CD4-positive, alpha-beta T cell treated with Interleukin-6 for 4 hours (primary cell): ENCODE results near the gene RNF6.

ENCODE experiments used
- DNase-seq: peaks from one replicate; pipeline ENCODE4 v3.0.0-alpha.2; 2020; ENCODE audit warnings: mixed read lengths

The RNF6 gene

GRCh38 chr13:26225896-26226617 is 3.9 kb upstream of the RNF6 start:
- DNase-seq = no peak

- no peak for DNase-seq
Observed at GRCh38 chr13:26222520-26223046, 469 bp upstream of the RNF6 start.

GRCh38 chr13:26221399-26221720 is 754 bp downstream of the RNF6 start:
- no peak for DNase-seq

DNA sequence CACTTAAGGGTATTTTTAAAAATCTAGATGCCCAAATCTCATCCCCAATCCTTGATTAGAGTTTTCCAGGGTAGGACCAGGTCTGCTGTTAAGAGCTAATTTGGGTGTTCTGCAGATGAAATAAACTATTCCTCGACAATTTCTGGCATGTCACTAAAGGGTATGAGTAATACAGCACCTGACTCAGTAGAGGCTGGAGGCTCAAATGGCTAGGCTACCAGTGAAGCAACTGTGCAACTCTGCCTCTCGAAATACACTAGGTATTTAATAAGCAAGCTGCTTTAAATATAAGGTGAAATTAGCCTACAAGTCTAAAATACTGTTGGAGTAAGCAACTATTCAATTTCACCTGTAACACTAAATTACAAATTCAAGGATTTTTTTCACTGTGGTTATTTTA is 1.5 kb downstream of the RNF6 start:
- DNase-seq = no peak

DNA sequence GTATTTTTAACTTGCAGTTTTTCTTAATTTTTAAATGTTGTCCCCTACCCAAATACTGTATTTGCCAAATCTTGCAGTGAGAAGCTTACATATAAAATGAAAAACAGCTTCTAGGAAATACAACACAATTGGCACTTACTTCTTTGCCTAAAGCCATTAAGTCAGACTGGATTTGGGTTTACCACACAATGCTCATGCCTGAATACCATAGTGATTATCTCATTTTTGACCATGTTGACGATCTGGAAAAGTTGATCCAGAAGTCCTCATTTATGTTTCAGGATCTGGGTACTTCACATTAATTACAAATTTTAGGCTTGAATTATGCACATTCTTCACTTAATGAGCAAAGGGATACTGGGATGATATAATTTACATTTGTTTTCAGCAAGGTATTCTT is 2.4 kb downstream of the RNF6 start:
- DNase-seq = no peak

DNA sequence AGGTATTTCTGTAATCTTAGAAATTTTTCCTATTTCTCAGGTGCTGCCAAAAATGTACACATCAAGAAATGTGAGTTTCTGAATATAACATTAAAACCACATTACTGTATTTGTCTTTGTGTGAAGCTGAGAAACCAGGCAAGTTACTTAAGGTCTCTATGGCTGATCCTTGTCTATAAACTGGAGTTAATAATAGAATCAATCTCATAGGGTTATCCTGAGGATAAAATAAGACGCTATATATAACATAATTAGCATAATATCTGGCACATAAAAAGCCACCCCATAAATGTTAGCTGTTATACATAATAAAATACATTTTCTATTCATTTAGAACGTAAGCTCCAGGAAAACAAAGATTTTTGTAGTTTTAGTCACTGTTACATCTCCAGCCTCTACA is 6.1 kb downstream of the RNF6 start:
- DNase-seq = no peak

GRCh38 chr13:26213982-26214381 is 8.1 kb downstream of the RNF6 start:
- no peak for DNase-seq

GRCh38 chr13:26213345-26213744 is 8.8 kb downstream of the RNF6 start:
- DNase-seq = no peak

- no peak for DNase-seq
Observed at GRCh38 chr13:26208287-26208686, 13.8 kb downstream of the RNF6 start.

DNA sequence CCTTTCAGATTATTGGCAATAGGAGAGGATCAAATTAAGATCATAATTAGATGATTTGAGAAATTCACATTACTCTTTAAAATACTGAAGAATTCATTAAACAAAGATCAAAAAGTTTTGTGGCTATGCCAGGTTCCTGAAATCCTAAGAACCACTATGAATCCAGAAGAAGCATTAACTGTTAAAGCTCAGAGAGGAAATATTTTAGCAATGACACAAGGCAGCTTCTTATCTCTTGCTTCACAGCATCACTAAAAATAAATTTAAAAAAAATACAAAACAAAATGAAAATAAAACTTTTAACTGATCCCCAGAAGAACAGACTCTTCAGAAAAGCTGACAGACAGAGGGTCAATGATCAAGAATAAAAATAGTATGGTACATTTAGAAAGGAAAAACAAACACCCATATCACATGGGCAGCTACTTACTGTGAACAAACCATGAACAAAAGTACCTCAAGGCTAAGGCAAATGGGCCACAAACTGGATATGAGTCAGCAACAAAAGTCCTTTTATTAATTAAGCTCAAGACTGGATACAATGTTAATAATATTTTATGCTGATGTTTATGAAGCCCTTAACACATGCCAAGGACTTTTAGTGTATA is 19.6 kb downstream of the RNF6 start:
- DNase-seq = no peak

DNA sequence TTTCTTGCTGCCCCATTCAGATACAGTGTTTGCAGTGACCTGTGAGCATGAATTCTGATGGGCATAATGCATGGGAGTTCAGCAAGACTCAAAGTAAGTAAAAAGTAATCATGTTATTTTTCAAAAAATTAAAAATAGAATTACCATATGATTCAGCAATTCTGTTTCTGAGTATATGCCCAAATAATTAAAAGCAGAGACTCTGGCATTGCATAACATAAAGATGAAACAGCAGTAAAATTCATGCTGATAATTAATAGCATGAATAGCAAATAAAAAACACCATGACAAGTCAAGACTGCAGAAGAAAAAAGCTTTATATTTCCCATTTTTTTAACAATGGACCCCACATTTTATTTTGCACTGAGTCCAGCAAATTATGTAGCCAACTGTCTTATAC is 21.3 kb downstream of the RNF6 start:
- no peak for DNase-seq

DNA sequence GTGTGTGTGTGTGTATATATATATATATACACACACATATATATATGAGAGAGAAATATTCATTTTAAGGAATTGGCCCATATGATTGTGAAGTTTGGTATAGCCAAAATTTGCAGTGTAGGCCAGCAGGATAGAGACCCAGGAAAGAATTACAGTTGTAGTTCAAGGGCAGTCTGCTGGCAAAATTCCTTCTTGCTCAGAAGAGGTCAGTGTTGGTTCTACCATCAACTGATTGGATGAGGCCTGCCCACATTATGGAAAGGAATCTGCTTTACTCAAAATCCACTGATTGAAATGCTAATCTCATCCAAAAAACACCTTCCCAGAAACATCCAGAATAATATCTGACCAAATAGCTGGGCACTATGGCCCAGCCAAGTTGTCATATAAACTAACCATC is 24.0 kb downstream of the RNF6 start:
- no peak for DNase-seq

- no peak for DNase-seq
Observed at GRCh38 chr13:26197298-26197697, 24.8 kb downstream of the RNF6 start.

DNA sequence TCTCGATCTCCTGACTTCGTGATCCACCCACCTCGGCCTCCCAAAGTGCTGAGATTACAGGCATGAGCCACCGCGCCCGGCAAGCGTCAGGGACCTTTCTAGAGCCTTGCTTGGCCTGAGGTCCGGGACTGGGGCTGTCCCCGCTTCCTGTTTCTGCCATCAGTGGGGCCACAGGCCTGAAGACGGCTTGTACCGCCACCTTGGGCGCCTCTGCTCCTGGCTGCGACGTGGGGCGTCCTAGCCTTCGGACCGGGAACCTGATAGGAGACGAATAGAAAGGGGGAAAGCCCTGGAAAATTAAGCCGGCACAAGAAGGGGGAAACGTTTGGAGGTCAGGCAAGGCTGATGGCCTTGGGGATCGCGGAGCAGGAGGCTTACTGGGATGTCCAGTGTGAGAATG is 35.1 kb downstream of the RNF6 start:
- DNase-seq = no peak

DNA sequence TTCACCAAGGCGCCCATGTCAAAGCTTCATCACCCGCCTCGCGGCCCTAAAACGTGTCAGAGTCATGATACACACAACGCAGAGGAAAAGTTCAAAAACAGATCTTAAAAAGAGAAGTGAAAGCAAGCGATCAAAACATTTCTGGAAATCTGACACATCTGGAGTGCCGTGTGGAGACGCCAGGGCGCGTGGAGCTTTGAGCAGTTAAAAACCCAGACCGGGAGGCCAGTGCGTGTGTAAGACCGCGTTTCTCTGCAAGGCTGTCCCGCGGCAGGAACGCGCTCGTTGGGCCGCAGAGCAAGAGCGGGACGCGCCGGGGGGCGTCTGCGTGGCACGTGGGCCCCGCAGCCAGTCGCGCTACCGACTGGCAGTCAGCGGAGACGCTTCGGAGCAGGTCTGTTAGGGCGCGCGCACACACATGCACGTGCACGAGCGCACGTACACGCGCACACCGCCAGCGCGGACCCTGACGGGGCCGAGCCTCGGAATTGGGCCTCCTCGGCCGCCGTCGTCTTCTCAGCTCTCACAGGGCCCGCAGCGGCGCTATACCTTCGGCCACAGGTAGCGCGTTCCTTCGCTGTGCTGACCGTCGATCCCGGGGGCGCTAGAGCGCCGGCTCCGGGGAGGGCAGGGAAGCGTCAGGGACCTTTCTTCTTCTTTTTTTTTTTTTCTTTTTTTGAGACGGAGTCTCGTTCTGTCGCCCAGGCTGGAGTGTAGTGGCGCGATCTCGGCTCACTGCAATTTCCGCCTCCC is 35.8 kb downstream of the RNF6 start:
- DNase-seq = peak; percentile 94

- DNase-seq = no peak
Observed at GRCh38 chr13:26185720-26186117, 36.4 kb downstream of the RNF6 start.

GRCh38 chr13:26184791-26185250 is 37.3 kb downstream of the RNF6 start:
- peak; percentile 81 for DNase-seq

GRCh38 chr13:26183416-26183815 is 38.7 kb downstream of the RNF6 start:
- no peak for DNase-seq

DNA sequence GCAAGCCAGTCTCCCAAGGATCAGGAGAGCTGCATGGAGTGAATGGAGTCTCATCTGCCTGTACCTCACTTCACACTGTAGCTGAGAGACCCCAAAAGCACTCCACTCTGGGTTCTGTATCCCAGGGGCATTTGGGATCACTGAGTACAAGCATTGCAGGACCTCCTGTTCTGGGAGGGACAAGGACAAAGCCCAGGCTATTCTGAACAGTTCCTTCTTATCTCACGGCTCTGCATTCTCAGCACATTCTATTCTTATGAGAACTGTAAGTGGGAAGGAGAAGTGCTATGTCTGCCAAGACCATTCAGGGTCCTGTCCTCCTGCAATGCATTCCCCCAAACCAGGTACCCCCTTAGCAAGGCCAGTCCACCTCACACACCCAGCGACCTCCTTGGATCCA is 42.8 kb downstream of the RNF6 start:
- DNase-seq = no peak

DNA sequence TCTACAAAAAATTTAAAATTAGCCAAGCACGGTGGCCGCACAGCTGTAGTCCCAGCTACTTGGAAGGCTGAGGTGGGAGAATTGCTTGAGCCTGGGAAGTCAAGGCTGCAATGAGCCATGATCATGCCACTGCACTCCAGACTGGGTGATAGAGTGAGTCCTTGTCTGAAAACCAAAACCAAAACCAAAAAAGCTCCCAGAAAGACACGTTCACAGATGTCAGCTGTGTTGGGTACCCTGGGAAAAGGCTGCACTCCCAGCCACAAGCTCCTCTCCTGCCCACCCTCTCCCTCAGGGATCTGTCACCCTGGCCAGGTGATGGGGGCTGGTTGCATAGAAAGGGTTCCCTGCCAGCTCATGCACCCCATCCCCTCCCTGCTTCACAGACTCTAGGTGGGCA is 53.3 kb downstream of the RNF6 start:
- no peak for DNase-seq

DNA sequence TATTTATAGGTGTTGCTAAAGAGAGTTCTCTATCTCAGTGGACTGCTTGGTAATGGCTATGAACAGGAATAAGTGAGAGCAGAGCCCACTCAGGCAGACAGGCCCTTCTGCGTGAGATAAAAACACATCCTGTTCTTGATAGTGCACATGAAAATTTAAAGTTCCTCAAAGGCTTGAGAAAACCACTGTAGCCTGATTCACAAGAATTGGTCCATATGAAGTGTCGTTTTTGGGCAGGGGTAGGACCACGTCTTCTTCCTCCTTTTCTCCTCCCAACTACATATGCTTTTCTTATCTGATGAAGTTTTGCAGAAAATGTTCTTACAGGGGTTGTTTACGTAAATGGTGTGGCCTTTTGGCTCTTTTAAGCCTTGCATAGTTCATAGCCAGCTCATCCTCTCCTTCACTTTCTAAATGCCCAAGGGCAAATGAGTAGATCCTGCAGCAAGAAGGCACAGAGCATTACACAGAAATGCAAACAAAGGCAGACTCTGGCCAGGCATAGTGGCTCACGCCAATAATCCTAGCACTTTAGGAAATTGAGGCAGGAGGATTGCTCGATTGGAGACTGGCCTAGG is 53.8 kb downstream of the RNF6 start:
- no peak for DNase-seq

- DNase-seq = no peak
Observed at GRCh38 chr13:26163812-26164211, 58.3 kb downstream of the RNF6 start.
